GM21423 (cell line): Measurements from ENCODE around the gene ATAT1.

ENCODE experiments used
- ATAC-seq: cut with Tn5 transposase; IDR thresholded peaks from one replicate; pipeline ENCODE4 v1.9.1; 2021; ENCODE audit warnings: mild to moderate bottlenecking, moderate library complexity; ENCODE audit not compliant: unreplicated experiment

ATAT1 gene

DNA sequence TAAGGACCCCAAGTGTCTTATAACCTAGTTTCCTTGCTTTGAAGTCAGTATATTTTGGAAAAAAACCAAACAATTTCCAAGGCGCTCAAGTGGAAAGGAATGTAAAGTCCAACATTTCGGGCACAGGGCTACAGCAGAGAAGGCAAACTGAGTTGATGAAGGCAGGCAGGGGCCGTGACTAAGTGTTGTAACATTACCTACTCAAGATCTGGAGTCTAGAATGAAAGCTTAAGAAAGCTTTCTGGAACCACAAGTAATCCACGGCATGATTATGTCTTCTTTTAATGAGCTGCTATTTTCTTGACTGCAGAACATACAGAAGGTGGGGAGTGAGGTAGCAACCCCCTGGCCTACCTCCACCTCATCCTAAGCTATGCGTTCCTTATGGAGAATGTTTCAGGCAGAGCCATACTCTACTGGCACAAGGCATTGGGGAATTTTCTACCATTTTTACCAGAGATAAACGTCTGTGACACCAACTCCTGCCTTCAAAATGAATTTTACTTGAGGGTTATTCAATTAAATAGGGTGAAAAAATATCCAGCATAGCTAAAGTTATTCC lies 13.9 kb upstream of the ATAT1 start:
- ATAC-seq: no peak

DNA sequence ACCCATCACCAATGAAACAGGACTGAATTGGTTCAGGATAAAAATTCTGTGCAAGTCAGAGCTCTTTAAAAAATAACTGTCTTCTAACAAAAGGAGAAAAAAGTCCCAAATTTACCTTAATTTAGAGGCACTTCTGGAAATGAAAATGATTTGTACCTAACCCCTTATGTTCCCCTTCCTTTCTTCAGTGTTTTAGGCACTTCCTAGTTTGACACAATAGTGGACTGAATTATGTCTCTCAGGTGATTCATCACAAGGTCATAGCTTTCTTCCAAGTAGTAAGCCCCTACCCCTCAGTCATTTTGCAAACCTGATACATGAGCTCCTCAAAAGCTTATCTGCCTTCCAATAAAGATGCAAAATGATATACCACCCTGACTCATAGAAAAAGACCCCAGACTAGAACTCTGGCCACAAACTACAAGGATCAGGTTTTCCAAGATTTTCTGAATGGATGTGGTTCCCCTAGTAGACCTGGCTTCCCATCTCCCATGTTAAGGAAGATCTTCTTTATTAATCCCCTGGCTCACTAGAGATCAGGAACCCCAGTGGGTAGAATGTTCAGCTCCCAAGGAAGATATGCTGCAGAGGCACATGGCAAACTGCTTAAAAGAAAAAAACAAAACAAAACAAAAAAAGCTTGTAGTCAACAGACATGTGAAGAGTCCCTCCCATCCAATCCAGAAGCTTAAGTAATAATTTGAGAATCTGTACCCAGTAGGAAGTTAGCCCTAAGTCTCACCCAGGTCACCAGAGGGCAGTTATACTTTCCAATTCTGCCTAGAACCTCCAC lies 13.2 kb upstream of the ATAT1 start:
- ATAC-seq: no peak

DNA sequence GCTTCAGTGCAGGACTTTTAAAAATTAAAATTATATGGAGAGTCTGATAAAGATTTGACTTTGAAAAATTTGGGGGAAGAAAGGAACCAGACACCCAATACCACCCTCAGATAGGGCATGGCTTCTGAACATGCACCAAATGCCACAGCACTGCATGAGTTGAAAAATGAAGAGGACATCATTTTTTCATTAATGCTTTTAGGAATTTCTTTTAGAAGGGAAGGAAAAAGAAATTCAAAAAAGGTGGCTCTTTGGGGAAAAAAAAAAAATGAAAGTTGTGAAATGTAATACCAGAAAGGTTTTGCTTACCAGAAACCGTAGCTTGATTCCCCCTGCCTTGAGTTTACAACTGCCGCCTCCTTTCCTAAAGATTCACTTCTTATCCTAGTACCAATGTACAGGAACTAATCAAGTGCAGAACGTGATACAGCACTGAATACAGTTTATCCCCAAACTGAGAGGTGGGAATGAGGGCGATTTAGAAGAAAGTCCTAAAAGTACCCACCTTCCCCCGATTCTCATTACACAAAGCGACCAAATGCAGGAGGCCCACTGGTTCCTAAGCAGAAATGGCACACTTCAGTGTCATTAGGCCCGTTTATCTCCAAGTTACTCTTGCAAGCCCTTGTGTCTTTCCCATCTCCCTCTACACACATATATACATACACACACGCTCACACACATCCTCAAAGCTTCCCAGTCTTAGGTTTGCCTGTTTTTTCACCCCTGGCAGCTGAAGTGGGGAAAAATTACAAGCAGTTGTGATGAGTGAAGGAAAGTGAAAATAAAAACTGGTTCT lies 12.4 kb upstream of the ATAT1 start:
- no peak for ATAC-seq

DNA sequence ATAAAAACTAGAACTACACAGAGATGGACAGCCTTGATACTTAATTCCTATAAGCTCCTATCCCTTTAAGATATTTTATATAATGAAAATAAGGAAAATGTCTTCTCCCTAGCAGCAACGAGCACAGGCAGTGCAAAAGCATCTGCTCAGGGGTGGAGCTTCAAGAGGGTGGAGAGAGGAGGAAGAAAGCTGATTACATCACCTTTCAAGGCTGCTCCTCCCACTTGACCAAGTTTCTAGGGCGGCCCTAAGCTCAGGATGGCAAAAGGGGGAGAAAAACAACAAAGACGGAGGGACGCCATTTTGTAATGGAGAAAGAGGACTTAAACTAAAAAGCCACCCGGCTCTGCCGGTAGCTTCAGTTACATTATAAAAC lies 11.8 kb upstream of the ATAT1 start:
- peak; percentile 39 for ATAC-seq

DNA sequence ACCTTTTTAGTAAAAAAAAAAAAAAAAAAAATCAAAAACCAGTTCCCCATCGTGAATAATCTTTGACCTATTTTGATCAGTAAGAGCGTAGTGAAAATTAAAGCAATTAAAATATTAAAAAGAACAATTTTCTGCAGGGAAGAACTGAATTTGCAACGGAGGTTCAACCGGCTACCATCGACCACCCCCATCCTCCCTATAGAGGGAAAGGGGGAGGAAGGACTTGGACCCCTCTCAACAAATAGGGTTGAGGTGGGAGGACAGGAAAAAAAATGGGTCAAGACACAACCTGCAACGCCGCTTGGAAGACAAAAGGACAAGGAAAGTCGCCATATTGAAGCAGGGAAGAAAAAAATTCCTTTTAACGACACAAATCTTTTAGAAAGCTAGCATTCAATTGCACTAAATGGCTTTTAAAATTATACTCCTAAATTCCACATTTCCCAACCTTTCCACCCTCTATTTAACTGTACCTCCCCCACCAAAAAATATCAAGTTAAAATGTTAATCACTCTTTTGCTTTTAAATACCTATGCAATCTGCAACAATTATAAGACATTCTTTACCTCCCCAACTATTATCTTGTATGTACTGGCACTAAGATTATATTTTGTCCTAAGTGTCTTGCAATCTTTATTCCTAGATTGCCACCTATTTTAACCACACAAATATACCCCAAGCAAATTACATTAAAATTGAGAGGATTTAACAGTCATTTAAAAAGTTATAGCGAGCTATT lies 11.3 kb upstream of the ATAT1 start:
- no peak for ATAC-seq

DNA sequence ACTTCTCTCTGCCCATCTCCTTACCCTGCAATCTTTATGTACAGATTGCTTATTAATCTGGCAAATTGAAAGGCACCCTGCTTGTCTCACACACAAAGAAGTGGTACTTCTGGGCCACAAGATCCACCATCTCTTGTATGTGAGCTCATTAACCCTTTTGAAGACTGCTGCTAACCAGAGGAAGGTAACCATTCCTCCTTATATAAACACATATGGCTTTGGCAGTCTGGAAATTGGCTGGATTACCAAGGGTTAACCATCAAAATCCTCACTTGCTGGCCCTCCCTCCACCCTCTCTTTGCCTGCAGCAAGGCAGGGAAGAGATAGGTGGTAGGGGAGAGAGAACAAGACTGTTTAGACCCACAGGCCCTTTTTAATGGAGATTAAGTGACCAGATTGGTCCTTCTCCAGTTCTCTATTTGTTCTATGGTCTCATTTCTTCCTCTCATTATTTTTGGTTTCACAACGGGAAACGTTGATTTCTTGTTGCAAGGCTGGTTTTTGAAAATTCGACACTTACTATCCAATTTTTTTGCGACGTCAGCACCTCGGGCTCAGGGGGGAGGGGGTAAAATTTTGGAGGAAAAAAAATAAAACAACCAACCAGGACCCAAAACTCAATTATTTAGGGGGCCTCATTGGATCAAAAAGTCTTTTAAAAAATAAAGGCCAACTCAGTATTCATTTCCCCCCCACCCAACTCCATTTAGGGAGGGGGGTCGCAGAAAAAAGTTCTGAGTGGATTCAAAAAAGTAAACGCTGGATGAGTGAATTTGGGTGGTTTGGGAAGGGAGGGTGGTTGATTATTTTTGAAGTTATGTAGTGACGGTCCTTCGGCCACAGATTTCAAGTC lies 10.5 kb upstream of the ATAT1 start:
- ATAC-seq: no peak

DNA sequence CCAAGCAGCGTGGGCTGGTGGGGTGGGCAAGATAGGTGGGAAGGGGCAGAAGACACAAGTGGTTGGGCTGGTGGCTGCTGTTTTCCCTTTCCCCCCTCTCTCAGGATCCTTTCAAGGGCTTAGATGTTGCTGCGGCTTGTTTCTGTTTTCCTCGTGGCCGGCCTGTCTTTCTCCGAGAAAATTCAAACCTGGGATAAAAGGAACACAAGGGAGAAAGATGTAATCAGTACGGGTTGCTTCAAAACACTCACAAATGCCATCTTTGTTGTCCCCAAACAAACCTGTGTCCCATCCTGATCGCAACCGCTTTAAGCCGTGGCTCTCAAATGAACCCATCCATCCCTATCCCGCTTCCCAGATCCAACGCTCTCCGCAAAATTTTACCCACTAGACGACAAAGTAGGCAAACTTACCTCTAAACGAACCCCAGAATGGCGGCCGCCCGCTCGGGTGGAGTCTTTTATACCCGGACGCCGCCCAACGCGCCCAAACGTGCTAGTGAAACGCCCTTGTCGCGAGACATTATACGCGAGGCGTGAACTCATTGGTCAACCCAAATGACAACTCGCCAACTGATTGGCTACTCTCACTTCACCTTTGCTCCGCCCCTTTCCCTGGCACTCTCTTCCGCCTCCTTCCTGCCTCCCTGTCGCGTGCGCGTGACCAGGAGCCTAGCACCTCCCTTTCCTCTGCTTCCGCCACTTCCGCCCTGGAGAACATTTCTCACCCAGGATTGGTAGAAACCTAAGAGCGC lies 9.7 kb upstream of the ATAT1 start, which contains the start of gene PPP1R10:
TSS of gene PPP1R10 (minus strand) at position 433 of the 754 bp plus-strand sequence. CDS start 7,299 bp downstream, outside the sequence.
- ATAC-seq: peak; percentile 70

DNA sequence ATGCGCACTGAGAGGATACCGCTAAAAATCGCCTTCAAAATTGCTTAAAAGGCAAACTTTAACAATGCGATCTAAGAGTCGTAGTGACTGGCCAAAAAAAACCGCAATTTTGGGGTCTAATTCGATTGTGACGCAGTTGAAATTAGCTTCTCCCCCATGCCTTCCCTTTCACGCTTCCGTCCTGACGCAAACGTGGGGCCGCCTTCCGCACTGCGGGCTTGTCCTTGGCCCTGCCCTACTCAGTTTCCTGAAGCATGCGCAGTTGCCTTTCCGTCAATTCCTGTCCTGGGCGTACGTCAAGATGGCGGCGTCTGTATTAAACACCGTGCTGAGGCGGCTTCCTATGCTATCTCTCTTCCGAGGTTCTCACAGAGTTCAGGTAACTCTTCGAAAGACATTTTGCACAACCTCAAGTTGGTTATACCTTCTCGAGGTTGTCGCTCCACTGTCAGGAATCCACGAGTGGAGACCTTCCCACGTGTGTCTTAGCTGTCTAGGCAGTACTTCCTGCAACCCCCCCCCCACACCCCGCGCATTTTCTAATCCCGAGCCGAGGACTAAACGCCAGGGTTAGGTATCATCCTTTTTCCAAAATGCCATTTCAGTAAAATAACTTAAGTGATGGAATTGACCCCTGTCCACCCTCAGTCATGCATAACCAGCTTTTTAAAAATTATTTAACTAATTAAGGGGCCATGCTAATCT lies 9.0 kb upstream of the ATAT1 start, which contains the start of gene MRPS18B:
TSS of gene MRPS18B (plus strand) at position 276 of the 705 bp plus-strand sequence. CDS start at position 302, 26 bp downstream.
- ATAC-seq: peak; percentile 68

DNA sequence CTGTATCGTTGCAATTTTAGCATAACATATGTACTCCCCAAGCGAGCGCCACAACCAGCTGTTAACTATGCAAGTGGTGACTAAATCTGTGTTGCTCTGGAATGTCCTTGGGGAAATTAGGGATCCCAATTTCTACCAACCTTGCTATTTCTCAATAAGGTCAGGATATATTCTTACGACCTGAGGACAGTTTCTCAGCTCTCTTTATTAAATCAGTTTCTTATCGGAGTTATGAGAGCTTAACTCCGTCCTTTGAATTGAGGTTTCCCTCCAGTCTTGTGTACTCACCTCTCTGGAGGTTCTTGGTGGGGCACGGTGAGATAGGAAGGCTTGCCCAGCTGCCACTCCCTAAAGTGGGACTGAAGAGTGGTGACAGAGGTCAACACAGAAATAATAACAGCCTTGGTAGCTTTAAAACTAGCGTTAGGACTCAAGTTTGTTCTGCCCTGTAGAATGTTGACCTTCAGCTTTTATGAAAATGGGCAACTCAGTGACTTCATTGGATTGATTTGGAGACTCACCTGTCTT lies 8.3 kb upstream of the ATAT1 start:
- ATAC-seq: no peak

DNA sequence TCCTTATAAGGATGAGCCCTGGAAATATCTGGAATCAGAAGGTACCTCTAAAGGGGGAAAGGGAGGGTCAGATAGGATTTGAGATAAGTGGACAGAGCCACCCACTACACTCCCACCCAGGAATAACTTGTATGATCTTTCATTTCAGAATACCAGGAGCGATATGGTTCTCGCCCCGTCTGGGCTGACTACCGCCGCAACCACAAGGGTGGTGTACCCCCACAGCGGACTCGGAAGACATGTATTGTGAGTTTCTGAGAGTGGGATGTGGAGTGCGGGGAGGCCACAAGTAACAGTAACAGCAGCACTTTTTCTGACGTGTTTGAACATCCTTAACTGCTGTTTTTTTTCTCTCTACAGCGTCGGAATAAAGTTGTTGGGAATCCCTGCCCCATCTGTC lies 7.1 kb upstream of the ATAT1 start:
- ATAC-seq: no peak

DNA sequence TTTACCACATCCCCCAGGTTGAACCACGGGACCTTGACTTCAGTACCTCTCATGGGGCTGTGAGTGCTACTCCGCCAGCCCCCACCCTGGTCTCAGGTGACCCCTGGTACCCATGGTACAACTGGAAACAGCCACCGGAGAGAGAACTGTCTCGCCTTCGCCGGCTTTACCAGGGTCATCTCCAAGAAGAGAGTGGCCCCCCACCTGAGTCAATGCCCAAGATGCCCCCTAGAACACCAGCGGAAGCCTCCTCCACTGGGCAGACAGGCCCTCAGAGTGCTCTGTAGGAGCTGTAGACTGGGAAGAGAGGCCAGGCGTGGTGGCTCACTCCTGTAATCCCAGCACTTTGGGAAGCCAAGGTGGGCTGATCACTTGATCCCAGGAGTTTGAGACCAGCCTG lies 1.2 kb upstream of the ATAT1 start:
- no peak for ATAC-seq

DNA sequence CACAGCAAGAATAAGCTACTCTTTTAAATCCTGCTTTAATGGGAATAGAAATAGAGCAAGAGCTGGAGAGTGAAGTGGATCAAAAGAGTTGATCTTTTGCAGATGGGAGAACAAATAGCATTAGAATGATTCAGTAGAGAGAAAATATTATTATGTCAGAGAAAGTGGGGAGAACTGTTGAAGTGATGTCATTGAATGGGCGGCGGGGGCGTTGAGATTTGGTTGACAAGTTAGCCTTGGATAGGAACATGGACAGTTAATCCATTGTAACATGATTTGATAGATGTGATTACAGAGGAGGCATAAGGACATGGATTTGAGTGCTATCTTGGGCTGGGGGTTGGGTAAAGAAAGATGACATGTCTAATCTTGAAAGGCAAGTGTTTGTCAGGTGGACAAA lies 9.2 kb downstream of the ATAT1 start:
- ATAC-seq: no peak

DNA sequence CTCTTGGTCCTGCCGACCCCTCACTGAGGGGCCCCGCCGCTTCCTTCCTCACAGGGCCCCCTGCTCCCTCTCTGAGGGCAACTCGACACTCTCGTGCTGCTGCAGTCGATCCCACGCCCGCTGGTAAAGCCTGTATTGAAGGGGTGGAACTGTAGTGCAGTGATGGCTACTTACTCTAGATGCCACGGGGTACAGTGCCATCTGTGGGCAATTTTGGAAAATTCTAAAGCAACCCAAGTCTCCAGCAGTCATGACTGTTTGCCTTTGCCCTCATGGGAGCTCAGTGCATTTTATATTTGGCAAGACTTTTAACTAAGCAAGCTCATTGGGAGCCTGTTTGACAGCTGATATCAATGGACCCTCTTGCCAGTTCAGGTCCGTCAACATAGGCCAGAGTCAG lies 13.8 kb downstream of the ATAT1 start:
- ATAC-seq: no peak

DNA sequence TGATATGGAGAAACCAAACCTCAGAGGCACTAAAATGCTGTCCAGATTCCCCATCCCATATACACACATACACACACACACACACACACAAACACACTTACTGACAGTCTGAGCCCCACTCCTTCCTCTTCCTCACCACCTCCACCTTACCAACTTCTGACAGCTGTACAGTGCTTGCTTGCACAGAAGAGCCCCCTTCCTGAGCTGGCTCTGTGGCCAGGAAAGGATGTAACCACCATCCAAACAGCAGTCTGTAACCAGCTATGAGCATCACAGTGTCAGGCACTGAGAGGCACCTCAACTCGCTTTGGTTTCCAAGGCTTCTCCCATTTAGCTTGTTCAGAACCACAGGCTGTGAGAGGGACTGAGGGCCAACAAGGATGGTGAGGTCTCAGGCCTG lies 14.4 kb downstream of the ATAT1 start:
- no peak for ATAC-seq

DNA sequence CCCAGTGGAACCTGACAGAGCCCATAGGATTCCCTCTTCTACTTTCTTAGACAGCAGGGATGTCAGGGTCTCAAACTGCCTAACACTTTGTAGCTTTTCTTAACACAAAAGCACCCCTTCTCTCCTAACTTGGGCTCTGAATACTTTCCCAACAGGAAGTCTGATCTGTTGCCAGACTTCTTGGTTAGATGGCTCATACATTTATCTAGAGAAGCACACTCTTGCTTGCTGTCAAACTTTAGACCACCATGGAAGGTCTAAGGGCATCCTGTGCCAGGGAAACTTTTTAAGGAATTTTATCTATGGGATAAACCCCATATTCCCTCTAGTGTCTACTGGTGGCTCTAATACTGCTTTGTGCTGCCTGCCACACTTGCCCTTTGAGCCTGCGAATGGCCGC lies 17.0 kb downstream of the ATAT1 start:
- ATAC-seq: no peak

DNA sequence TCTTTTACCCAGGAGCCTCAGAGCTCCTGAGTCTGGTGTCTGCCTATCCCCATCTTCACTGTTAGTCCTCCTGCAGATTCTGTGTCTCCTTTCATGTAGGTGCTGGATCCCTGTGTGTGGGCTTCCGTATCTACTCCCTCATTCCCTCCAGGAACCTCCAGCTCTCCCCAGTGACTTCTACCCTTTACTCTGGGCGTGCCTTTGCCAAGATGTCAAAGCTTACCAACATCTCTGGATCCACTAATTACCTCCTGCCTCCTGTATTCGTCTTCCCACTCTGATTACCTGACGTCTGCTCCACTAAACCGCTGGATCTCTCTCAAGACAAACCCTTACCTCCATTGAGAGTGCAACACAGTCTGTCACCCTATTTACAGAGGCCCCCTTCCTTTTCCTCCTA lies 18.1 kb downstream of the ATAT1 start:
- ATAC-seq: no peak

DNA sequence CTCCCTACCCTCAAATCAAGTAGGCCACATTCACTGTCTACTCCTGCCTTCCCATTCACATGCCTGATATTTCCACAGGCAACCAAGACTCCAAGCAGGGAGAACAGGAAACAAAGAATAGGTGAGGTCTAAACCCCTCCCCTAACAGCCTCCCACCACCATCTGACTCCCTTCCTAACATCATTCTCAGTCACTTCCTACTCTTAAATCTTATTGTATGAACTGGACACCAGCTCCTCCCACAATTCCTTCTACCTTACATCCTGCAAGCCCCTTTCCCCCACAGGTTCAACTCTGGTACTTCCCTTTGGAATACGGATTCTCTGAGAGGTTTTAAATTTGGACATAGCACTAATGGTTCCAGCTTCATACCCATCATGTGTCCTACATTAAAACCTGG lies 19.3 kb downstream of the ATAT1 start:
- no peak for ATAC-seq

DNA sequence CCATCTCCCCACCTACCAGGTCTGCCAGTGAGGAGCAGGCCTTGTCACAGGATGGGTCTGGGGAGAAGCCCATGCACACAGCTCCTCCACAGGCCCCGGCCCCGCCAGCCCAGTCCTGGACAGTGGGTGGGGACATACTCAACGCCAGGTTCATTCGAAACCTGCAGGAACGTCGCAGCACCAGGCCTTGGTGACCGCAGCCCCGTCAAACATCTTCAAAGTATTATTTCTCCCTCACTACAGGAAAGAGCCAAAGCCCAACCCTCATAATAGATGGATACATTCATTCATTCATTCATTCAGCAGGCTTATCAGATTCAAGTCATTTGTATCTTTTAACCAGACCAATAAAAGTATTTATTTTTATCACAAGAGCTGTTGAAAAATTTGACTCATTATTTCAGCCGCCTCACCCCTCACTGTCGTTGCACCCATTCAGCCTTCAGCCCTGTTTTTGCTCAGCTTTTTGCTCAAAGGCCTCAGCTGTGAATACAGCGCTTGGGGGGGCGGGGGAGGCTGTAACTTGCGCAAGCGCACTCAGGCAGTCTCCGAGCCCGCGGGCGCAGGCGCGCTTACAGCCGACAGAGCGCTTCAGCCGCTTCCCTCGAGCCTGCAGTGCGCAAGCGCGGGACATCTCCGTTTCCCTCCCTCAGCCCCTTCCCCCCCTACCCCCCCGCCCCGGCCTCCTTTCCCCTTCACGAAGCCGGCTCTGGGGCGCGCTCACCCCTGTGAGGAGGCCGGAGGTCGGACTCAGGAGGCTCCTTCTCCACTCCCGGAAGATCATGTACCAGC lies 20.0 kb downstream of the ATAT1 start, which contains the start of gene C6orf136:
TSS of gene C6orf136 (plus strand) at position 684 of the 792 bp plus-strand sequence. CDS start at position 783, 99 bp downstream.
- peak; percentile 52 for ATAC-seq
